ENCODE results near the gene OLIG1. TPM values are rescaled to one million over a fixed set of nuclear protein-coding genes. Genes with fewer than 3 reads are reported as not detected.

OLIG1 gene
- total and polyA plus RNA-seq, 2 of the 4 experiments (the other 2 are of a cell fraction) = not detected

- no peak for DNase-seq
- H3K9me3 ChIP-seq (ENCODE audit: control insufficient read depth, insufficient read depth, low read length) = peaks cover 4% of the 10 kb centered on the region; the same call in 1 of the 2 replicates
- peaks cover 2% of the 10 kb centered on the region; the same call in 1 of the 2 replicates for H3K4me1 ChIP-seq (ENCODE audit: control insufficient read depth, insufficient read depth, low read length)
- no peak overlapping the region for H2AK9ac ChIP-seq (replicated peaks; ENCODE audit: low read depth, low read length, poor library complexity)
- intact Hi-C loops (cut with micrococcal nuclease) (no loop called here), dilution Hi-C loops (cut with HindIII; ENCODE audit: low sequenced_read_pairs, unreplicated experiment) (no loop called here), in situ Hi-C loops (cut with MboI; ENCODE audit: low sequenced_read_pairs) (no loop called here)
- 17% methylated on average over 1 of the region's 4 CpGs; no CpG with 5 or more reads in 1 of the 2 experiments for WGBS, 2 experiments (ENCODE audit: extremely low coverage in 2 of 2, insufficient read length in 1 of 2)
- BruUV-seq (replicated peaks) = no TSS peak
- no peaks in the 10 kb centered on the region for H3K9me1 ChIP-seq (ENCODE audit: insufficient read depth, low read length)
- H2BK120ac ChIP-seq (ENCODE audit: low read depth, low read length) = no peak overlapping the region
- no peaks in the 10 kb centered on the region; the same call in 1 of the 2 replicates for H4K20me1 ChIP-seq (ENCODE audit: insufficient read depth, low read length)
- TF ChIP-seq RFX5 (IDR thresholded peaks at IDR 0.05; ENCODE audit: low read depth, low read length) (no peak), MAZ (IDR thresholded peaks at IDR 0.05; ENCODE audit: borderline replicate concordance, low read depth, low read length) (no peak), CHD1 (IDR thresholded peaks at IDR 0.05; ENCODE audit: low read depth, low read length) (no peak), SMC3 (IDR thresholded peaks at IDR 0.05; ENCODE audit: low read depth, low read length) (no peak), MXI1 (IDR thresholded peaks at IDR 0.05; ENCODE audit: borderline replicate concordance, low read depth, low read length) (no peak), POLR2A (IDR thresholded peaks at IDR 0.05; ENCODE audit: low read depth, low read length) (no peak), BHLHE40 (IDR thresholded peaks at IDR 0.05; ENCODE audit: low read depth, low read length) (no peak), MAFK (IDR thresholded peaks at IDR 0.05; ENCODE audit: low read depth, low read length) (no peak), CEBPB (IDR thresholded peaks at IDR 0.05; ENCODE audit: low read depth, low read length) (no peak), FOS (IDR thresholded peaks at IDR 0.05; ENCODE audit: low read depth, low read length) (no peak)
- no peak overlapping the region for H3K4me2 ChIP-seq (ENCODE audit: low read depth, low read length)
- H3K18ac ChIP-seq (ENCODE audit: low read depth, low read length) = no peak overlapping the region
- H3K23ac ChIP-seq (ENCODE audit: low read depth, low read length) = no peak overlapping the region
- no peak overlapping the region for H3K14ac ChIP-seq (replicated peaks; ENCODE audit: low read depth, low read length)
- no peak overlapping the region for H3K4me3 ChIP-seq (ENCODE audit: insufficient read depth, low read depth, low read length)
- no peak overlapping the region for H2AK5ac ChIP-seq (ENCODE audit: low read depth, low read length)
- H2BK20ac ChIP-seq (ENCODE audit: low read depth, low read length) = no peak overlapping the region
- no peak overlapping the region for H2BK5ac ChIP-seq (ENCODE audit: low read depth, low read length, poor library complexity, severe bottlenecking)
- no peaks in the 10 kb centered on the region for H3K36me3 ChIP-seq (ENCODE audit: control insufficient read depth, insufficient read depth, low read length)
- H2BK15ac ChIP-seq (ENCODE audit: low read depth, low read length) = no peak overlapping the region
- H4K91ac ChIP-seq (ENCODE audit: insufficient read depth, low read depth, low read length) = no peak overlapping the region
- ChIA-PET CTCF (no interaction called here), POLR2A (ENCODE audit: unreplicated experiment) (interaction anchor here (0.6 kb wide), 1 partner anchor 302 kb away, joined by 6 read pairs; the partner anchor contains the start of gene PAXBP1)
- no peak overlapping the region for H4K8ac ChIP-seq (ENCODE audit: low read depth in 2 of 2, low read length in 2 of 2)
- no peak for ATAC-seq (ENCODE audit: low read depth)
- no peaks in the 10 kb centered on the region for H3K79me1 ChIP-seq (ENCODE audit: low read depth in 1 of 2, low read length in 2 of 2)
- no peak overlapping the region for H3K56ac ChIP-seq (ENCODE audit: extremely low read depth, insufficient read depth, low read length)
- H3K27me3 ChIP-seq (ENCODE audit: control insufficient read depth, insufficient read depth, low read length) = peaks cover 90% of the 10 kb centered on the region
- no peak overlapping the region for H2AFZ ChIP-seq (replicated peaks; ENCODE audit: low read length, poor library complexity)
- no peak overlapping the region for H3K9ac ChIP-seq (ENCODE audit: low read depth, low read length)
- H4K5ac ChIP-seq (ENCODE audit: low read depth, low read length) = no peak overlapping the region
- no peak overlapping the region for H3K27ac ChIP-seq (ENCODE audit: insufficient read depth, low read length)
- no peak overlapping the region for H3K4ac ChIP-seq (ENCODE audit: low read depth, low read length)
Observed at GRCh38 chr21:33073636-33074035, 3.7 kb downstream of the OLIG1 start.
